M059J (cell line): Measurements from ENCODE around the gene MAML2. TPM values are rescaled to one million over a fixed set of nuclear protein-coding genes. Genes with fewer than 3 reads are reported as not detected.
A peak's percentile ranks its signal among the peaks of the same experiment; 100 is the strongest.

Experiments
- DNase-seq: peaks from one replicate; pipeline ENCODE4 v3.0.0-alpha.2; 2012; ENCODE audit warnings: low read depth
- total RNA-seq: library from RNA; depleted of rRNA; stranded (reverse); fragments of >200 nt; shearing (Covaris generic); gene quantifications from 2 replicates; pipeline ENCODE4 v1.2.3, GENCODE V29; 2014; rRNA removed

Gene MAML2
- total RNA-seq: 12.0 and 14.0 TPM in 2 replicates

GRCh38 chr11:96342961-96343711, at the start of gene MAML2:
TSS of gene MAML2 (minus strand) at chr11:96343195. CDS start at chr11:96341895, 1,300 bp downstream.
- peak; percentile 93 for DNase-seq

- DNase-seq: peak; percentile 34
Observed at GRCh38 chr11:96391698-96392307, 48.8 kb upstream of the MAML2 start.

- no peak for DNase-seq
Observed at GRCh38 chr11:96390488-96390792, 47.4 kb upstream of the MAML2 start.

- peak; percentile 96 for DNase-seq
Observed at GRCh38 chr11:96389720-96390487, 46.9 kb upstream of the MAML2 start, which contains the start of the genes CCDC82 and JRKL. TSS of gene CCDC82 (minus strand) at chr11:96389912. CDS start at chr11:96384747, 5,165 bp downstream. TSS of gene JRKL (plus strand) at chr11:96390013. CDS start at chr11:96390650, 637 bp downstream.

GRCh38 chr11:96388891-96389719, 46.1 kb upstream of the MAML2 start:
- DNase-seq: peak; percentile 75

GRCh38 chr11:96385187-96385586, 42.2 kb upstream of the MAML2 start:
- DNase-seq: no peak

GRCh38 chr11:96384156-96384555, 41.2 kb upstream of the MAML2 start:
- DNase-seq: no peak

- DNase-seq: no peak
Observed at GRCh38 chr11:96376796-96377195, 33.8 kb upstream of the MAML2 start.

GRCh38 chr11:96373826-96374225, 30.8 kb upstream of the MAML2 start:
- no peak for DNase-seq

GRCh38 chr11:96367342-96367741, 24.3 kb upstream of the MAML2 start:
- no peak for DNase-seq

- no peak for DNase-seq
Observed at GRCh38 chr11:96366024-96366423, 23.0 kb upstream of the MAML2 start.

GRCh38 chr11:96365493-96365892, 22.5 kb upstream of the MAML2 start:
- DNase-seq: no peak

- DNase-seq: no peak
Observed at GRCh38 chr11:96361778-96362177, 18.8 kb upstream of the MAML2 start.

GRCh38 chr11:96358321-96358720, 15.3 kb upstream of the MAML2 start:
- DNase-seq: no peak

- no peak for DNase-seq
Observed at GRCh38 chr11:96357794-96358193, 14.8 kb upstream of the MAML2 start.

GRCh38 chr11:96356848-96357247, 13.9 kb upstream of the MAML2 start:
- DNase-seq: no peak

- no peak for DNase-seq
Observed at GRCh38 chr11:96342014-96342960, 708 bp downstream of the MAML2 start.

GRCh38 chr11:96341211-96342013, 1.6 kb downstream of the MAML2 start:
- DNase-seq: peak; percentile 78

GRCh38 chr11:96340555-96340885, 2.5 kb downstream of the MAML2 start:
- peak; percentile 43 for DNase-seq
